GM18907 (cell line): Measurements from ENCODE around the gene CAMKV.

Source experiments
- ATAC-seq: cut with Tn5 transposase; IDR thresholded peaks from one replicate; pipeline ENCODE4 v1.9.1; 2021; ENCODE audit warnings: mild to moderate bottlenecking, moderate library complexity; ENCODE audit not compliant: unreplicated experiment

The CAMKV gene

GRCh38 chr3:49896345-49896744 lies 26.6 kb upstream of the CAMKV start:
- no peak for ATAC-seq

GRCh38 chr3:49895791-49896190 lies 26.1 kb upstream of the CAMKV start:
- ATAC-seq: no peak

GRCh38 chr3:49889296-49889695 lies 19.6 kb upstream of the CAMKV start:
- no peak for ATAC-seq

GRCh38 chr3:49886922-49887265 lies 17.2 kb upstream of the CAMKV start:
- no peak for ATAC-seq

GRCh38 chr3:49883998-49884397 lies 14.3 kb upstream of the CAMKV start:
- ATAC-seq: no peak

GRCh38 chr3:49882166-49882565 lies 12.5 kb upstream of the CAMKV start:
- no peak for ATAC-seq

GRCh38 chr3:49880581-49881315 lies 11.0 kb upstream of the CAMKV start:
- no peak for ATAC-seq

GRCh38 chr3:49879721-49880120 lies 10.0 kb upstream of the CAMKV start:
- ATAC-seq: no peak

GRCh38 chr3:49878686-49879085 lies 9.0 kb upstream of the CAMKV start:
- ATAC-seq: no peak

GRCh38 chr3:49877716-49878115 lies 8.0 kb upstream of the CAMKV start:
- ATAC-seq: no peak

- no peak for ATAC-seq
Measured at GRCh38 chr3:49876567-49876966, 6.9 kb upstream of the CAMKV start.

GRCh38 chr3:49873623-49874022 lies 3.9 kb upstream of the CAMKV start:
- ATAC-seq: no peak

- ATAC-seq: no peak
Measured at GRCh38 chr3:49872801-49873281, 3.1 kb upstream of the CAMKV start.

- ATAC-seq: no peak
Measured at GRCh38 chr3:49871531-49872153, 1.9 kb upstream of the CAMKV start.

- no peak for ATAC-seq
Measured at GRCh38 chr3:49868862-49869466, 742 bp downstream of the CAMKV start.

- no peak for ATAC-seq
Measured at GRCh38 chr3:49867871-49868321, 1.8 kb downstream of the CAMKV start.

- no peak for ATAC-seq
Measured at GRCh38 chr3:49867400-49867799, 2.3 kb downstream of the CAMKV start.

- no peak for ATAC-seq
Measured at GRCh38 chr3:49865198-49865784, 4.4 kb downstream of the CAMKV start.

GRCh38 chr3:49864505-49864904 lies 5.2 kb downstream of the CAMKV start:
- ATAC-seq: no peak

GRCh38 chr3:49859576-49860305 lies 10.0 kb downstream of the CAMKV start:
- ATAC-seq: no peak
